HG03354 (cell line): ENCODE data around the gene PPIL4.

ENCODE experiments used
- ATAC-seq: cut with Tn5 transposase; IDR thresholded peaks from one replicate; pipeline ENCODE4 v1.9.1; 2021; ENCODE audit warnings: mild to moderate bottlenecking; ENCODE audit not compliant: unreplicated experiment, poor library complexity, severe bottlenecking

PPIL4 gene

GRCh38 chr6:149545754-149546471 lies at the start of gene PPIL4:
Gene PPIL4 (minus strand): TSS chr6:149546043. CDS start chr6:149546005, 38 bp downstream.
- peak; percentile 87 for ATAC-seq

DNA sequence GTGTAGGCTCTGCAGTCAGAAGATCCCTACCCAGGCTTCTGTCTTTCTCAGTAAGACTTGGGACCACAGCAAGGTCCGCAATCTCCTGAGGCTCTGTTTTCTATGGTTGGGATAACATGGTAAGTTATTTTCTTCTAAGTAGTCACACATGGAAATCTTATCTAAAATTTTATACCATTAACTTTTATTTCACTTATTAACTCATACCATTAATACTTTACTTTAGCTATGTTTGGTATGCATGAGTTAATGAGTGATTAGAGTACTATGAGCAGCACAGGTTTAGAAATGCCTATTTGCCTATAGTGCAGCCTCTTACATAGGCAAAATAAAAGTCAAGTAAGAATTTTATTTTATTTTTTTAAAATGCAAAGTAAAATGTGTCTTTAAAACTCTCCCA lies 47.6 kb upstream of the PPIL4 start:
- ATAC-seq = no peak

DNA sequence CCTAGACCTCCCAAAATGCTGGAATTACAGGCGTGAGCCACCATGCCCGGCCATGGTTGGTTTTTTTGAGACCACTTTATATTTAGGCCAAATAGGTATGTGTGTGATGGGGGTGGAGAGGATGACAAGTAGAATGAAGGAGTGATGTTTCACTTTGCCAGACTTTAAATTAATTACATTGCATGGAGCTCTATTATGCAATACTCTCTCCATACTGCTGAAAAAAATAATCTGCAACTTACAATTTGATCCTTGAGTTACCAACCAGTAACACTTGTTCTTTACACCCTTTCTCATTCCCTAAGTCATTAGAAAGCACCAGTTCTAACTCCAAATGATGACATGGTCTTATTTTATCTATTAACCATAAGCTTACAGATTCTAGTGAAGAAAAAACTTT lies 47.1 kb upstream of the PPIL4 start:
- ATAC-seq = no peak

GRCh38 chr6:149586149-149586548 lies 40.3 kb upstream of the PPIL4 start:
- no peak for ATAC-seq

- ATAC-seq = no peak
Observed at GRCh38 chr6:149581349-149581748, 35.5 kb upstream of the PPIL4 start.

DNA sequence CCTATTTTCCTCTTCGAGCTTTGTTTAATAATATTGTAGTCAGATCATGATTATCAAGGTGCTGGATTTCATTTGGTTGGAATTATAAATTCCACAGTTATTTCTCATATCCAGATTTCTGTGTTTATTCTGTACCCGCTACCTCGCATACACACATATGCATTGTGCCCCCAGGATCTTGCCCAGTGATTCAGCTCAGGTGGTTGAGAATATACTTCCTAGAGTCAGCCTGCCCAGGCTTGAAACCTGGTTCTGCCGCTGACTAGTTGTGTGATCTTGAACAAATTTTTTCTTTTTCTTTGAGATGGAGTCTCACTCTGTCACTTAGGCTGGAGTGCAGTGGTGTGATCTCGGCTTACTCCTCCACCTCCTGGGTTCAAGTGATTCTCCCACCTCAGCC lies 35.0 kb upstream of the PPIL4 start:
- no peak for ATAC-seq

- no peak for ATAC-seq
Observed at GRCh38 chr6:149567945-149568585, 22.2 kb upstream of the PPIL4 start.

DNA sequence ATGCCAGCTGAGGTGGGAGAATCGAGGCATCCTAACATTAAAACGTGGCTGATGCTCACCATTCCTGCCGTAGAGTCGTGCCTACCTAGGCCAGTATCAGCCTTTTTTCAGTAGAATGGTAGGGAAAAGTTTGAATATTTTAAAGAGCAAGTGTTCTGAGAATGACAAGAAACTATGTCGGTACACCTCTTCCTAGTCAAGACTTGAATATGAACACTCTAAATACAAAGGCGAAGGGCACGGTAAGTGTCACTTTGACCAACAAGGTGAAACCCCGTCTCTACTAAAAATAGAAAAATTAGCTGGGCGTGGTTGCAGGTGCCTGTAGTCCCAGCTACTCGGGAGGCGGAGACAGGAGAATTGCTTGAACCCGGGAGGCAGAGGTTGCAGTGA lies 21.3 kb upstream of the PPIL4 start:
- ATAC-seq = no peak

DNA sequence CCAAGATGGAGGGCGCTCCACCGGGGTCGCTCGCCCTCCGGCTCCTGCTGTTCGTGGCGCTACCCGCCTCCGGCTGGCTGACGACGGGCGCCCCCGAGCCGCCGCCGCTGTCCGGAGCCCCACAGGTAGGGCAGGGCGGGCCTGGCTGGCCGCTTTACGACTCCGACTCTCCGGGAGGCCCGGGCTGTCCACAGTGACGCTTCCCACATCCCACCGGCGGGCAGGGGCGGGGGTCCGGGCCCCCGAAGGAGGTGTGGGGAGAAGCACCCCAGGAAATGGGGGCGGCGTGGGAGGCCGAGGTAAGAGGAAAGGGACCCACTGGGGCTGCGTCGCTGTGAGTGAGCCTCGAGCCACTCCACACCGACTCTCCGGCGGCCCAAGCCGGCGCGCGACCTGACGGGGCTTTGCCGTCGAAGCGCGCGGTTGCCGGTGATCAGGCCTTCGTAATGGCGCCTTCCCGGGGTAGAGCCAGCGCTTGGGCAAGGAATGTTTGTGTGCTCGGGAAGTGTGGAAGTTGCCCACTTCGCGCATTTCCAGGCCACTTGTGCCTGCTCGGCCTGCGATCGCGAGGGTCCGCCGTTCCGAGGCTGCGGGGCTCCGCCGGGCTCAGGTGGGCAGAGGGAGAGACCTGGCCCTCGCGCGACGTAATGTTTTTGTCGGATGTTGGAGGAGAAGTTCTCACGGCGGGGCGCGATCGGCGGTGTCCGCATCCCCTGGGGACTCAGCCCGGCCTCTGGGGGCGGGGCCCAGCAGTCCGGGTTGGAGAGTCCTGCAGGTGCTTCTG lies 20.8 kb upstream of the PPIL4 start:
- peak; percentile 32 for ATAC-seq

- ATAC-seq = peak; percentile 86
Observed at GRCh38 chr6:149565527-149566409, 19.9 kb upstream of the PPIL4 start, which contains the start of gene GINM1. Gene GINM1 (plus strand): TSS chr6:149566375. CDS start chr6:149566415, 40 bp downstream.

GRCh38 chr6:149563928-149564325 lies 18.1 kb upstream of the PPIL4 start:
- no peak for ATAC-seq

DNA sequence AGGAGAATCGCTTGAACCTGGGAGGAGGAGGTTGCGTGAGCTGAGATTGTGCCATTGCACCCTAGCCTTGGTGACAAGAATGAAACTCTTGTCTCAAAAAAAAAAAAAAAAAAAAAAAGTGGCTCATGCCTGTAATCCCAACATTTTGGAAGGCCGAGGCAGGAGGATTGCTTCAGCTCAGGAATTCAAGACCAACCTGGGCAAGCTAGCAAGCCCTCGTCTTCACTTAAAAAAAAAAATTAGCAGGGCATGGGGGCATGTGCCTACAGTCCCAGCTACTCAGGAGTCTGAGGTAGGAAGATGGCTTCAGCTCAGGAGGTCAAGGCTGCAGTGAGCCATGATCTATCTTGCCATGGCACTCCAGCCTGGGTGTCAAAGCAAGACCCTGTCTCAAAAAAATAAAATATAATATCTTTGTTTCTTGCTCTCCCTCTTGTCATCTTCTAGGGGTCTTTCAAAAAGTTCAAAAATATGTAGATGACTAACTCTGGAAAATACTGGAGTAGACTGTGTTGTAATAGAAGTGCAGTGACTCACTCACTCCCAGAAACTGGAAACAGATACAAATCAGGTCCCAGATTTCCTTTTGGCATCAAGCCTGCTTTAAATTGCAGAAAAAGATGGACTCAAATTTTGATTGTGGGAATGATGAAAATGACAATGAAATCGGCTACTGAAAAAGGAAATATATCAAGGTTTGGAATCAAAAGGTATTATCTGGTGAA lies 17.5 kb upstream of the PPIL4 start:
- no peak for ATAC-seq

GRCh38 chr6:149560736-149561135 lies 14.9 kb upstream of the PPIL4 start:
- no peak for ATAC-seq

GRCh38 chr6:149559389-149559788 lies 13.5 kb upstream of the PPIL4 start:
- no peak for ATAC-seq

- ATAC-seq = no peak
Observed at GRCh38 chr6:149558029-149558428, 12.2 kb upstream of the PPIL4 start.

- ATAC-seq = no peak
Observed at GRCh38 chr6:149551920-149552319, 6.1 kb upstream of the PPIL4 start.

GRCh38 chr6:149545258-149545753 lies 537 bp downstream of the PPIL4 start:
- peak; percentile 40 for ATAC-seq

- peak; percentile 3 for ATAC-seq
Observed at GRCh38 chr6:149544646-149545257, 1.1 kb downstream of the PPIL4 start.
